CD14-positive monocyte (primary cell): Measurements from ENCODE around the gene PRKD1. TPM values are rescaled to one million over a fixed set of nuclear protein-coding genes. Genes with fewer than 3 reads are reported as not detected.

Experiments used
- DNase-seq, 3 donors: peaks; one replicate each; pipeline ENCODE4 v3.0.0-alpha.2; 2011 to 2022
- H2AFZ ChIP-seq: 2 replicates; pipeline ENCODE4 v1.6.0; 2012; ENCODE audit warnings: mild to moderate bottlenecking, low read depth, low read length, inconsistent platforms; ENCODE audit not compliant: insufficient read depth, poor library complexity, severe bottlenecking
- H3K27ac ChIP-seq, 2 donors: 1 replicate in 1 of 2; 2 replicates in 1 of 2; pipeline ENCODE4 v1.5.1; 2012 to 2013; ENCODE audit warnings: low read length in 2 of 2, control low read depth in 1 of 2, inconsistent platforms in 1 of 2, low read depth in 1 of 2, mild to moderate bottlenecking in 1 of 2
- H3K27me3 ChIP-seq, 2 donors: one replicate each; pipeline versions ENCODE4 v1.6.0 to v1.6.1; 2011 to 2013; ENCODE audit warnings: low read length in 2 of 2; ENCODE audit not compliant: control insufficient read depth in 2 of 2, insufficient read depth in 2 of 2
- H3K36me3 ChIP-seq, 2 donors: replicated peaks in 1 of 2; 1 replicate in 1 of 2; 2 replicates in 1 of 2; pipeline versions ENCODE4 v1.5.1 to v1.6.1; 2012 to 2013; ENCODE audit warnings: low read length in 2 of 2, control low read depth in 1 of 2, inconsistent platforms in 1 of 2, mild to moderate bottlenecking in 1 of 2; ENCODE audit not compliant: insufficient read depth in 2 of 2, control insufficient read depth in 1 of 2
- H3K4me1 ChIP-seq, 2 donors: 1 replicate in 1 of 2; 2 replicates in 1 of 2; pipeline versions ENCODE4 v1.5.1 to v1.6.1; 2012 to 2013; ENCODE audit warnings: low read length in 2 of 2, control low read depth in 1 of 2, inconsistent platforms in 1 of 2, mild to moderate bottlenecking in 1 of 2, moderate library complexity in 1 of 2; ENCODE audit not compliant: insufficient read depth in 2 of 2, control insufficient read depth in 1 of 2
- H3K4me2 ChIP-seq: replicated peaks from 2 replicates; pipeline ENCODE3; 2012; ENCODE audit warnings: low read length, moderate library complexity, mild to moderate bottlenecking; ENCODE audit not compliant: poor library complexity, severe bottlenecking; ENCODE audit errors: extremely low read depth
- H3K4me3 ChIP-seq, 3 experiments: fragments of 200-600 bp in 1 of 3; sonication (generic) in 1 of 3; replicated peaks in 1 of 3; 1 replicate in 2 of 3; 2 replicates in 1 of 3; pipeline ENCODE4 v1.5.1; 2011 to 2013; ENCODE audit warnings: low read length in 3 of 3, mild to moderate bottlenecking in 3 of 3, control low read depth in 2 of 3, low read depth in 2 of 3, inconsistent platforms in 1 of 3, moderate library complexity in 1 of 3
- H3K79me2 ChIP-seq: 2 replicates; pipeline ENCODE4 v1.6.0; 2012; ENCODE audit warnings: mild to moderate bottlenecking, control low read depth, inconsistent platforms, low read length, moderate library complexity; ENCODE audit not compliant: insufficient read depth
- H3K9ac ChIP-seq: 2 replicates; pipeline ENCODE4 v1.6.0; 2017; ENCODE audit warnings: low read length, mild to moderate bottlenecking; ENCODE audit not compliant: insufficient read depth, poor library complexity, severe bottlenecking
- H3K9me3 ChIP-seq, 2 donors: replicated peaks in 1 of 2; 1 replicate in 1 of 2; 2 replicates in 1 of 2; pipeline versions ENCODE4 v1.5.1 to v1.6.1; 2012 to 2013; ENCODE audit warnings: low read length in 2 of 2, control low read depth in 1 of 2; ENCODE audit not compliant: control insufficient read depth in 1 of 2, insufficient read depth in 1 of 2
- H4K20me1 ChIP-seq: 2 replicates; pipeline ENCODE4 v1.6.0; 2012; ENCODE audit warnings: mild to moderate bottlenecking, low read length, control low read depth, moderate library complexity; ENCODE audit not compliant: insufficient read depth
- H3K27ac Mint-ChIP-seq, 7 donors: one replicate each; pipeline ENCODE4 v1.8.0; 2020; ENCODE audit warnings: mild to moderate bottlenecking in 7 of 7, mixed read lengths in 7 of 7, moderate library complexity in 6 of 7, inconsistent platforms in 2 of 7
- H3K27me3 Mint-ChIP-seq, 3 donors: one replicate each; pipeline ENCODE4 v1.8.0; 2021 to 2022; ENCODE audit warnings: low read depth in 3 of 3, mild to moderate bottlenecking in 3 of 3, mixed read lengths in 3 of 3, moderate library complexity in 3 of 3, inconsistent platforms in 1 of 3
- H3K36me3 Mint-ChIP-seq, 2 donors: one replicate each; pipeline ENCODE4 v1.8.0; 2020; ENCODE audit warnings: mixed read lengths in 2 of 2, inconsistent platforms in 1 of 2, mild to moderate bottlenecking in 1 of 2
- H3K4me1 Mint-ChIP-seq: one replicate; pipeline ENCODE4 v1.8.0; 2020; ENCODE audit warnings: mild to moderate bottlenecking, mixed read lengths
- H3K4me3 Mint-ChIP-seq, 2 donors: one replicate each; pipeline ENCODE4 v1.8.0; 2020; ENCODE audit warnings: mild to moderate bottlenecking in 2 of 2, mixed read lengths in 2 of 2, moderate library complexity in 1 of 2
- H3K9me3 Mint-ChIP-seq, 7 donors: one replicate each; pipeline ENCODE4 v1.8.0; 2020 to 2022; ENCODE audit warnings: mixed read lengths in 7 of 7, mild to moderate bottlenecking in 6 of 7, moderate library complexity in 6 of 7, inconsistent platforms in 2 of 7
- CTCF ChIP-seq: fragments of 200-600 bp; IDR thresholded peaks from one replicate; pipeline ENCODE4 v1.8.0; 2022; ENCODE audit warnings: antibody characterized with exemption, mild to moderate bottlenecking
- WGBS: methylation state at CpG from one replicate; pipeline ENCODE4 v1.1.5; 2013; ENCODE audit warnings: missing lambda C conversion rate; ENCODE audit not compliant: insufficient coverage; 5-methylcytosine and 5-hydroxymethylcytosine counted together
- intact Hi-C, 2 donors: fragments of 100-400 bp; cut with micrococcal nuclease; formaldehyde crosslinking; loops; one replicate each; pipeline versions ENCODE4 v1.15.0 to v1.15.1; 2023
- polyA plus RNA-seq, 3 donors: library from polyadenylated mRNA; depleted of rRNA in 1 of 3; unstranded in 2 of 3; stranded (reverse) in 1 of 3; fragments of 300-500 nt in 2 of 3; fragments of >200 nt in 1 of 3; fragmentation: Illumina TruSeq in 2 of 3; gene quantifications; 1 replicate in 2 of 3; 2 replicates in 1 of 3; pipeline ENCODE4 v1.2.3, GENCODE V29; 2012 to 2021

PRKD1 gene
- polyA plus RNA-seq, 3 donors, result not detected

- intact Hi-C loops, result no loop called here
- DNase-seq, result no peak
- Histone ChIP-seq H3K27ac (no peak overlapping the region), H3K36me3 (no peaks in the 10 kb centered on the region), H3K79me2 (no peaks in the 10 kb centered on the region), H3K4me2 (no peak overlapping the region), H2AFZ (no peak overlapping the region), H3K4me1 (no peaks in the 10 kb centered on the region), H3K27me3 (no peaks in the 10 kb centered on the region), H4K20me1 (no peaks in the 10 kb centered on the region), H3K9ac (no peak overlapping the region), H3K9me3 (no peaks in the 10 kb centered on the region), H3K4me3 (no peak overlapping the region)
- no peak for TF ChIP-seq CTCF
- no peak overlapping the region for H3K4me3 Mint-ChIP-seq
- H3K27me3 Mint-ChIP-seq, result no peaks in the 10 kb centered on the region
- H3K4me1 Mint-ChIP-seq, result no peaks in the 10 kb centered on the region
- H3K27ac Mint-ChIP-seq, result no peak overlapping the region
- no peaks in the 10 kb centered on the region for H3K36me3 Mint-ChIP-seq
- H3K9me3 Mint-ChIP-seq, result peaks cover 0 to 6% (median 0%) of the 10 kb centered on the region in 7 donors
- 96% methylated on average over 4 of the region's 4 CpGs for WGBS
These were observed 374.2 kb downstream of the PRKD1 start for GRCh38 chr14:29553427-29553826.

- Mint-ChIP-seq H3K27ac (no peak overlapping the region), H3K4me1 (no peaks in the 10 kb centered on the region), H3K36me3 (no peaks in the 10 kb centered on the region), H3K4me3 (no peak overlapping the region), H3K27me3 (no peaks in the 10 kb centered on the region), H3K9me3 (peaks cover 0 to 2% (median 0%) of the 10 kb centered on the region in 7 donors)
- Histone ChIP-seq H3K27me3 (no peaks in the 10 kb centered on the region), H2AFZ (no peak overlapping the region), H3K79me2 (no peaks in the 10 kb centered on the region), H3K36me3 (no peaks in the 10 kb centered on the region), H3K4me1 (no peaks in the 10 kb centered on the region), H3K4me2 (no peak overlapping the region), H3K9me3 (no peaks in the 10 kb centered on the region), H3K9ac (no peak overlapping the region), H4K20me1 (no peaks in the 10 kb centered on the region), H3K27ac (no peak overlapping the region), H3K4me3 (no peak overlapping the region)
- TF ChIP-seq CTCF, result no peak
- no peak for DNase-seq
- intact Hi-C loops, result no loop called here
- no CpG with 5 or more reads among the region's 2 CpGs for WGBS
These were observed 378.7 kb downstream of the PRKD1 start for GRCh38 chr14:29548948-29549370.
